ENCODE measurements around the gene TSR3. TPM values are rescaled to one million over a fixed set of nuclear protein-coding genes. Genes with fewer than 3 reads are reported as not detected.

Gene TSR3
- total and polyA plus RNA-seq, 2 experiments from 2014 or later = 105 to 110 TPM

DNA sequence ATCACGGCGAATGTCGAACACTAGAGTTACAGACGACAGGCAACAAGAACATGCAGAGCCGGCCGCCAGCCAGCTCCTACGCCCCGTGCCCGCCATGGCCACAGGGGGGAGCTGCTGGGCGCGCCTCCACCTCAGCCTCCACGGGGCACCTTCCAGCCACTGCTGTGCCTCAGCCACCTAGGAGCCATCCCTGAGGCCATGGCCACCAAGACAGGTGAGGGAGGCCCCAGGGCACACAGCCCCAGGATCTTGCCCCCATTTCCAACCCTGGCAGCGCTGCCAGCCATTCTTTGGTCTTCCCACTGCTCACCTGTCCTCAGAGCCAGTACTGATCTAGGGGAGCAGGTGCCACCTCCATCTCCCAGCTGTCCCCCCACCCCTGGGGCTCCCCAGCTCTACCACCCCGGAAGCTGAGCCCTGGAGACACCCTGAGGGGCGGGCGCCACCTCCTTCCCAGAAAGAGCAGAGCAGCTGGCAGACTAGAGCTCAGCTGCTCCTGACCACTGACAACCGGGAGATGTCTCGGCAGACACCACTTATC, 11.9 kb upstream of the TSR3 start:
- TF ChIP-seq EZH2phosphoT487 (IDR thresholded peaks at IDR 0.05; ENCODE audit: insufficient read depth, low read depth) = no peak
- no peak for TF ChIP-seq EZH2 (IDR thresholded peaks at IDR 0.05; ENCODE audit: insufficient read depth, poor library complexity, severe bottlenecking)
- Histone ChIP-seq H3F3A (ENCODE audit: insufficient read depth) (no peaks in the 10 kb centered on the region), H3K9ac (no peak overlapping the region), H2AFZ (no peak overlapping the region), H3K4me2 (ENCODE audit: unreplicated experiment) (no peak overlapping the region), H3K36me3 (ENCODE audit: low read depth) (peaks cover 14% of the 10 kb centered on the region), H3K9me2 (ENCODE audit: insufficient read depth) (no peaks in the 10 kb centered on the region), H4K20me1 (ENCODE audit: insufficient read depth) (no peaks in the 10 kb centered on the region), H3K9me3 (ENCODE audit: low read depth) (no peaks in the 10 kb centered on the region), H3K4me3 (no peak overlapping the region), H3K27ac (no peak overlapping the region), H3K79me2 (ENCODE audit: insufficient read depth) (peaks cover 53% of the 10 kb centered on the region), H3K4me1 (ENCODE audit: insufficient read depth) (no peaks in the 10 kb centered on the region), H3K27me3 (replicated peaks; ENCODE audit: insufficient read depth) (no peaks in the 10 kb centered on the region)
- peak; percentile 67 for DNase-seq
- 67 to 71% methylated on average over 18 of the region's 18 CpGs for WGBS, 2 experiments (ENCODE audit: low coverage in 1 of 2, low lambda C conversion rate in 2 of 2, missing lambda C conversion rate in 2 of 2)
- in situ Hi-C loops (cut with MboI) = no loop called here

DNA sequence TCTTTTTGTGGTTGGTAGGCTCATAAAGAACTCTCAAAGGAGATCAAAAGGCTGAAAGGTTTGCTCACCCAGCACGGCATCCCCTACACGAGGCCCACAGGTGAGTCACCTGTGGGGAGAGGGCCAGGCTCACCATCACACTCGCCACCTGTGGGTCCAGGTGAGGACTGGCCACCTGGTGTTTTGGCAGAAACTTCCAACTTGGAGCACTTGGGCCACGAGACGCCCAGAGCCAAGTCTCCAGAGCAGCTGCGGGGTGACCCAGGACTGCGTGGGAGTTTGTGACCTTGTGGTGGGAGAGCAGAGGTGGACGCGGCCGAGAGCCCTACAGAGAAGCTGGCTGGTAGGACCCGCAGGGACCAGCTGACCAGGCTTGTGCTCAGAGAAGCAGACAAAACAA, 11.1 kb upstream of the TSR3 start:
- Histone ChIP-seq H3K4me1 (ENCODE audit: insufficient read depth) (no peaks in the 10 kb centered on the region), H3K9me2 (ENCODE audit: insufficient read depth) (no peaks in the 10 kb centered on the region), H3K27ac (no peak overlapping the region), H3K4me3 (no peak overlapping the region), H3K9me3 (ENCODE audit: low read depth) (no peaks in the 10 kb centered on the region), H2AFZ (no peak overlapping the region), H3K79me2 (ENCODE audit: insufficient read depth) (peaks cover 61% of the 10 kb centered on the region), H3K4me2 (ENCODE audit: unreplicated experiment) (no peak overlapping the region), H3K27me3 (replicated peaks; ENCODE audit: insufficient read depth) (no peaks in the 10 kb centered on the region), H3K36me3 (ENCODE audit: low read depth) (peaks cover 14% of the 10 kb centered on the region), H4K20me1 (ENCODE audit: insufficient read depth) (no peaks in the 10 kb centered on the region), H3K9ac (no peak overlapping the region), H3F3A (ENCODE audit: insufficient read depth) (no peaks in the 10 kb centered on the region)
- in situ Hi-C loops (cut with MboI) = no loop called here
- TF ChIP-seq EZH2 (IDR thresholded peaks at IDR 0.05; ENCODE audit: insufficient read depth, poor library complexity, severe bottlenecking) (no peak), EZH2phosphoT487 (IDR thresholded peaks at IDR 0.05; ENCODE audit: insufficient read depth, low read depth) (no peak)
- no peak for DNase-seq
- WGBS, 2 experiments (ENCODE audit: low coverage in 1 of 2, low lambda C conversion rate in 2 of 2, missing lambda C conversion rate in 2 of 2) = 93 to 94% methylated on average over 11 of the region's 11 CpGs

DNA sequence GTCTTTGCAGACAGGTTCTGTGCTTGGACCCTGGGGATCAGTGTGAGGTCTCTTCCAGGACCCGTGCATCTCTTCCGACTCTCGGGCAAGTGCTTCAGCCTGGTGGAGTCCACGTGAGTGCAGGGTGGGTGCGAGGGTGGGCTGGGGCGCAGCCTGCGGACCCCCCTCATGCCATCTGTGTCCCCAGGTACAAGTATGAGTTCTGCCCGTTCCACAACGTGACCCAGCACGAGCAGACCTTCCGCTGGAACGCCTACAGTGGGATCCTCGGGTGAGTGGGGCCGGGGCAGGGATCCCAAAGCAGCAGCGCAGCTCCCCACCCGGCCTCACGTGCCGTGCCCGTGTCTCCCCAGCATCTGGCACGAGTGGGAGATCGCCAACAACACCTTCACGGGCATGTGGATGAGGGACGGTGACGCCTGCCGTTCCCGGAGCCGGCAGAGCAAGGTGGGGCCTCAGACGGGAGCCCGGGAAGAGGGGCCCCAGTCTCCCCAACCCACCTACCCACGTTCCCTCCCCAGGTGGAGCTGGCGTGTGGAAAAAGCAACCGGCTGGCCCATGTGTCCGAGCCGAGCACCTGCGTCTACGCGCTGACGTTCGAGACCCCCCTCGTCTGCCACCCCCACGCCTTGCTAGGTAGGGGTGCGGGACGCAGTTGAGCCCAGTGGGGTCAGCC, 10.1 kb upstream of the TSR3 start:
- no peak for DNase-seq
- peaks cover 14% of the 10 kb centered on the region for H3K36me3 ChIP-seq (ENCODE audit: low read depth)
- no peaks in the 10 kb centered on the region for H3K4me1 ChIP-seq (ENCODE audit: insufficient read depth)
- no peaks in the 10 kb centered on the region for H3K9me2 ChIP-seq (ENCODE audit: insufficient read depth)
- TF ChIP-seq EZH2 (IDR thresholded peaks at IDR 0.05; ENCODE audit: insufficient read depth, poor library complexity, severe bottlenecking) (no peak), EZH2phosphoT487 (IDR thresholded peaks at IDR 0.05; ENCODE audit: insufficient read depth, low read depth) (no peak)
- peaks cover 69% of the 10 kb centered on the region for H3K79me2 ChIP-seq (ENCODE audit: insufficient read depth)
- H3K27ac ChIP-seq = no peak overlapping the region
- in situ Hi-C loops (cut with MboI) = no loop called here
- H3K27me3 ChIP-seq (replicated peaks; ENCODE audit: insufficient read depth) = no peaks in the 10 kb centered on the region
- no peak overlapping the region for H2AFZ ChIP-seq
- no peaks in the 10 kb centered on the region for H3F3A ChIP-seq (ENCODE audit: insufficient read depth)
- H3K9me3 ChIP-seq (ENCODE audit: low read depth) = no peaks in the 10 kb centered on the region
- no peak overlapping the region for H3K4me2 ChIP-seq (ENCODE audit: unreplicated experiment)
- no peak overlapping the region for H3K4me3 ChIP-seq
- no peak overlapping the region for H3K9ac ChIP-seq
- 91% methylated on average over 32 to 43 of the region's 43 CpGs for WGBS, 2 experiments (ENCODE audit: low coverage in 1 of 2, low lambda C conversion rate in 2 of 2, missing lambda C conversion rate in 2 of 2)
- H4K20me1 ChIP-seq (ENCODE audit: insufficient read depth) = no peaks in the 10 kb centered on the region

DNA sequence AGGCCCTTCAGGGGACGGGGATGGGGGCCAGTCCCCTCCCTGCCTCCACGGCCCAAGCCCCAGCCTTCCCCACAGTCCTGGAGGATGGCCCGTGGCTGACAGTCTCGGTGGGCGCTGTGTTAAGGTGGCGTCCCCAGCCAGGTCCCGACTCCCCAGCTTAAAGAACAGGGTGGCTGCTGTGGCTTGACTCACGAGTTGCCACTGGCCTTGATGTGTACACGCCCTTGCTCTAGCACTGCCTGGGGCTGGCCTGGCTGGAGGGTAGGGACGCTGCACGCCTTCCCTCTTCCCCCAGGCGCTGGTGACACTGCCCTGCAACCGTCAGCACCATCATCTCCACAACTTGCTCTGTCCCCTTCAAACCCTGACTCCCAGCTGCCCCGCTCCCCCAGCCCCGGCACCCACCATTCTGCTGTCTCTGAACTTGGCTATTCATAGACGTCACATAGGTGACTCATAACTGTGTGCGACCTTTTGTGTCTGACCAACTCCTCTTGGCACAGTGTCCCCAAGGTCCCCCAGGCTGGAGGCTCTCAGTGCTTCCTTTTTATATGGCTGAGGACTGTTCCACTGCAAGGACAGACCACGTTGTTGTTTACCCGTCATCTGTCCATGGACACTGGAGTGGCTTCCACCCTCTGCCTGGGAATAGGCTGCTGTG, 6.4 kb upstream of the TSR3 start:
- WGBS, 2 experiments (ENCODE audit: low coverage in 1 of 2, low lambda C conversion rate in 2 of 2, missing lambda C conversion rate in 2 of 2) = 66 to 74% methylated on average over 12 to 19 of the region's 19 CpGs
- no peaks in the 10 kb centered on the region for H4K20me1 ChIP-seq (ENCODE audit: insufficient read depth)
- no peak overlapping the region for H3K27ac ChIP-seq
- H3K4me2 ChIP-seq (ENCODE audit: unreplicated experiment) = no peak overlapping the region
- H3K9me3 ChIP-seq (ENCODE audit: low read depth) = no peaks in the 10 kb centered on the region
- H3K27me3 ChIP-seq (replicated peaks; ENCODE audit: insufficient read depth) = no peaks in the 10 kb centered on the region
- peaks cover 2% of the 10 kb centered on the region; the same call in 1 of the 2 replicates for H3K4me1 ChIP-seq (ENCODE audit: insufficient read depth)
- H3K4me3 ChIP-seq = no peak overlapping the region
- no peak for TF ChIP-seq EZH2phosphoT487 (IDR thresholded peaks at IDR 0.05; ENCODE audit: insufficient read depth, low read depth)
- no peaks in the 10 kb centered on the region for H3F3A ChIP-seq (ENCODE audit: insufficient read depth)
- H2AFZ ChIP-seq = no peak overlapping the region
- peaks cover 98% of the 10 kb centered on the region for H3K79me2 ChIP-seq (ENCODE audit: insufficient read depth)
- in situ Hi-C loops (cut with MboI) = no loop called here
- DNase-seq = peak; percentile 36
- H3K9me2 ChIP-seq (ENCODE audit: insufficient read depth) = no peaks in the 10 kb centered on the region
- no peak overlapping the region for H3K9ac ChIP-seq
- peaks cover 4% of the 10 kb centered on the region; the same call in 1 of the 2 replicates for H3K36me3 ChIP-seq (ENCODE audit: low read depth)

All from GM23248 (cell line).